ENCODE measurements around the gene ZFP62.

Gene ZFP62

DNA sequence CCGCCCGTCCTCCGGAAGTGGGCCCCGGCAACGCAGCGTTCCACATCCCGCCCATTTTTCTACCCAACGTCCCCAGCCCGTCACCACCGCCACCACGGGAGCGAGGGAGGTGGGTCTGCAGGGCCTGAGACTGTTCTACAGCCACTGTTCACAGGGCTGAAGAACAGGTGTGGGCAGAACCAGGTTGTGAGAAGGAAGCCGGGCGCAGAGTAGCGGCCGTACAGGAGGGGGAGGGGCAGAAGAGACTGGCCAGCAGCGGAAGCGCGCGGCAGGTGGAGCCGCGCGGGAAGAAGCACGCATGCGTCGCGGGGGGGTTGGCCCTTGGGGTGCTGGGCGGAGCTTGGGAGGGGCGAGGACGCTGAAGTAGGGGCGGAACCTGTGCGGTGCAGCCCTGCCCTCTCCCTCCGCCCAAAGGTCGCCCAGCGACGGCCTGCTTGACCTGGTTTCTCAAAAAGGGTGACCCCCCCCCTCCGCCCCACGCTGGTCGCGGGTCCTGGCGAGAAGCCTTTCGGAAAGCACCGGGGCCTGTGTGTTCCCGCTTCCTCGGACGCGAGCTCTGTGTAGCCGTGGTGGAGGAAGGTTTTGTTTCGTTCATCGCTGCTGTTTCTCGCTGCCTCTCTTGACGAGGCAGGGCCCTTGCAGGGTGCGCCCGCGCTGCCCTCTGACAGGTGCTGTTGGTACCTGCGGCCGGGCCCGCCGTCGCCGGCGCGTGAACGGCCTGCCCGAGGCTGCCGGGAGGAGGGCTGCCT, 50.7 kb downstream of the ZFP62 start:
- DNase-seq (ENCODE audit: low spot score), result peak; percentile 96

- DNase-seq (ENCODE audit: low spot score), result peak; percentile 94
Measured at GRCh38 chr5:180809403-180810209, 51.5 kb downstream of the ZFP62 start.

GRCh38 chr5:180808461-180809000, 52.5 kb downstream of the ZFP62 start:
- DNase-seq (ENCODE audit: low spot score), result no peak

GRCh38 chr5:180807654-180808414, 53.2 kb downstream of the ZFP62 start:
- DNase-seq (ENCODE audit: low spot score), result no peak

DNA sequence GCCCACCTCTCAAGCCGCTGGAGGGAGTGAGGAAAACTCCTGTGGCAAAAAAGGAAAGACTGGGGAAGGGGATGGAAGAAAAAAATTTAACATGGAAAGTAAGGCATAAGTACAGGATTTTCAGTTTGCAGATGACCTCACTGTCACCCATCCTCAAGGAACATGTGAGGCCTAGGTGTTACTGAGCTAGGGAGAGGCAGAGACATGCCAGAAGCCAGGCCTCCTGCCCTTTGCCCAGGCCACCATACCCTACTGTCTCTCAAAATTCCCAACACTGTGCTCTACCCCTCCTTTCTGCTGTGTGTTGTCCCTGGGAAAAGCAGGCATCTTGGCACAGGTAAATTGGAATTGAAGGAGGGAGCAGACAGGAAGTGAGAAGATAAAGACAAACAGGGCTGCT, 54.0 kb downstream of the ZFP62 start:
- no peak for DNase-seq (ENCODE audit: low spot score)

DNA sequence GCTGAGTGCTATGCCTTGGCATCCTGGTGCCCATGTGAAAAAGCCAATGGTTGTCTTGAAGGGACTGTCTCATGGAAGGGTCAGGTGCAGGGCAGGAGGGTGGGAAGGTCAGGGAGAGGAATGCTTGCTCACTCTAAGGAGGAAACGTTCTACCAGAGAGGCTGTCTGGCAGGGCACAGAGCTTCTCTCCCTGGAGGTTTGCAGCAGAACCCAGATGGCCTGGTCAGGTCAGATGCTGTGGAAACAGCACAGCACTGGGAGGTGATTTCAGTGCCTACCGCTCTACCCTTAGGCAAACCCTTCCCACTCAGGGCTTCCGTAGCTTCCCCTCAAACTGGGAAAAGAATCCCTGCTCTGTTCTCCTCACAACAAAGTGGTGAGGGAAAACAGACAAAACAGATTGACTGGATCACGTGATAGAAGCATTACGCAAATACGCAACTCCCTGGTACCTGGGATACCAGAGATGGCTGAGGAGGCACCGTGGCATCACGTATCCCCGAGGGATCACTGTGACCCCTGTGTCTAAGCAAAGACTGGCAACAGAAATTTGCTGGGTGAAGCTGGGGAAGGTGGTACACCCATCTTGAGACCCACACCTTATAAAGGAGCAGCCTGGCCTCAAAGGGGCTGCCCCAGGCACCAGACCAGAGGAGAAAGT, 54.6 kb downstream of the ZFP62 start:
- no peak for DNase-seq (ENCODE audit: low spot score)

- DNase-seq (ENCODE audit: low spot score), result no peak
Measured at GRCh38 chr5:180804129-180804618, 56.9 kb downstream of the ZFP62 start.

- peak; percentile 48 for DNase-seq (ENCODE audit: low spot score)
Measured at GRCh38 chr5:180803181-180804128, 57.6 kb downstream of the ZFP62 start.

DNA sequence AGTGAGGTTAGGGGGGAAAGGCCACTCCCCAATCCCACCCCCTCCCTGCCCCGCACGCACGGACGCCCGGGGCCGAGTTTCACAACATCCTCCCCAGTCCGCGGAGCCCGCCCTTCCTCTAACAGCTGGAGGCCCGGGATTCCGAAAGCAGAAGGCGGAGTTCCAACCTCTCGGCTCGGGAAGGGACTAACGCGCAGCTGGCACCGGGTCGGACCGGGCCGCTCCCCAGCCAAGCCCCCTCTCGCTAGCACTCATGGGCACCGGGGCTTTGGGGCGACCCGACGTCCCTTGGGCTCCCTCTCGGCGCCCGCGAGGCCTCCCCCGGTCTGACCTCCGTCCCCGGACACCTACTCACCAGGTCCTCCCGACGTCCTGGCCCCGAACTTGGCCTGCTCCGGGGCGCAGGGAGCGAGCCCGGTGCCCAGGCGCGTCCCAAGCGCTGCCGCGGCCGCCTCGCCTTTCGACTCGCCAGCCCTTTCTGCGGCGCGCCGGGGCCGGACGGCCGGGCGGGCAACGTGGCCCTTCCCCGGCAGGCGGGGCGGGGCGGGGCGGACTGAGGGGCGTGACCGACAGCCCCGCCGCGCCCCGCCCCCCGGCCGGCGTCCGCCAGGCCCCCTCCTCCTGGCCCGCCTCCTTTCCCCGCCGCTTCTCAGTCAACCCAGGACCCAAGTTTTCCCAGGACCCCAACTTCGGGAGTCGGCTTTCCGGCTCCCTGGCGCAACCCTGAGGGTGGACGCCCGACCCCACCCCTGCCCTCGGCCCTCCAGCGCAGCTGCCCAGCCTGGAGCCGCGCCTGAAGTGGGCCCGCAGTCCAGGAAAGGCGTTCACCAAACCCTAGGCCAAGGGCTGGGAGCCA, 58.5 kb downstream of the ZFP62 start, which contains the start of gene MGAT1:
MGAT1 (minus strand) TSS at position 482 of the 856 bp plus-strand sequence. CDS start 9,835 bp downstream, outside the sequence.
- DNase-seq (ENCODE audit: low spot score), result peak; percentile 96

DNA sequence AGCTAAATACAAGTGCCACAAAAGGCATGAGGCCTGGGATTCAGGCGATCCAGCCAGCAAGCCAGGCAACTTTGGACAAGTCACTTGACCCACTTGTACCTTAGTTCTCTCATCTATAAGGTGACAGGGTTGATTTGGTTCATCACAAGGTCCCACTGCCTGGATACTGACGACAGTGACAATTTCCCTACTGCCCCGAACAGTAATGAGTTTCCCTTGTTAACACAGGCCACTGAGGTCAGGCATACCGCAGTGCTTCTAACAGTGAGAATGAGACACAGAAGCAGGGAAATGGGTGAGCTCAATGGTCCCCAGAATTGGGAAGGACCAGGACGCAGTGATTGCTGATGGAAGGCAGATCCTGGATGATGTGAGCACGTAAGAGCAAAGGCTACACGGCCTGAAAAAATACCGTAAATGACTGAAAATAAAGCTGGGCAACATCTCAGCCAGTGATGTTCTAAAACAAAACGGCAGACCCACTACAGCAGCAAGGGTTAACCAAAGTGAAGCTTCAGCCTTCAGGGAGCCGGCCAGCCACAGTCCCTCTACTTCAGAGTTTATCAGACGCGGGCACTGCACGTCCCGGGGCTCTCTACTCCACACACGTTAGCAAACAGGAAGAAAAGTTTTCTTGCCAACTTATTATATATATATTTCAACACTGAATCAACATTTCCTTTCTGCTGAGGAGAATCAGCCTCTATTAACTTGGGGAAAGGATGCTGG, 59.3 kb downstream of the ZFP62 start:
- no peak for DNase-seq (ENCODE audit: low spot score)

GRCh38 chr5:180799902-180800801, 60.9 kb downstream of the ZFP62 start:
- peak; percentile 64 for DNase-seq (ENCODE audit: low spot score)

GRCh38 chr5:180799194-180799593, 61.9 kb downstream of the ZFP62 start:
- no peak for DNase-seq (ENCODE audit: low spot score)

GRCh38 chr5:180798193-180798592, 62.9 kb downstream of the ZFP62 start:
- DNase-seq (ENCODE audit: low spot score), result no peak

Data from GM03348 (cell line).